Smooth muscle cell (in vitro differentiated cells): ENCODE measurements around the gene DLK1. TPM values are rescaled to one million over a fixed set of nuclear protein-coding genes. Genes with fewer than 3 reads are reported as not detected.

Experiments used
- DNase-seq: peaks from one replicate; lab custom pipeline; 2025; ENCODE audit not compliant: unreplicated experiment; lab: John Stamatoyannopoulos, UW
- H2AFZ ChIP-seq: fragments of 200-600 bp; sonication (generic); 2 replicates; pipeline ENCODE4 v1.6.0; 2016; ENCODE audit warnings: antibody characterized with exemption, low read depth, mild to moderate bottlenecking
- H3F3A ChIP-seq: fragments of 200-600 bp; sonication (generic); 2 replicates; pipeline ENCODE4 v1.6.0; 2017; ENCODE audit warnings: antibody characterized with exemption, low read depth
- H3K27ac ChIP-seq: fragments of 200-600 bp; sonication (generic); 2 replicates; pipeline ENCODE4 v1.5.1; 2016; ENCODE audit warnings: low read depth, mild to moderate bottlenecking
- H3K27me3 ChIP-seq: fragments of 200-600 bp; sonication (generic); 2 replicates; pipeline ENCODE4 v1.6.1; 2016; ENCODE audit warnings: low read depth, mild to moderate bottlenecking
- H3K36me3 ChIP-seq: fragments of 200-600 bp; sonication (generic); 2 replicates; pipeline ENCODE4 v1.5.1; 2016; ENCODE audit warnings: low read depth
- H3K4me1 ChIP-seq: fragments of 200-600 bp; sonication (generic); 2 replicates; pipeline ENCODE4 v1.5.1; 2016; ENCODE audit warnings: low read depth
- H3K4me2 ChIP-seq: fragments of 200-600 bp; sonication (generic); 2 replicates; pipeline ENCODE4 v1.6.0; 2016; ENCODE audit warnings: mild to moderate bottlenecking
- H3K4me3 ChIP-seq: fragments of 200-600 bp; sonication (generic); 2 replicates; pipeline ENCODE4 v1.5.1; 2016; ENCODE audit warnings: mild to moderate bottlenecking
- H3K79me2 ChIP-seq: fragments of 200-600 bp; sonication (generic); 2 replicates; pipeline ENCODE4 v1.6.0; 2016; ENCODE audit warnings: low read depth, mild to moderate bottlenecking
- H3K9ac ChIP-seq: fragments of 200-600 bp; sonication (generic); 2 replicates; pipeline ENCODE4 v1.6.0; 2016; ENCODE audit warnings: low read depth
- H3K9me3 ChIP-seq: fragments of 200-600 bp; sonication (generic); replicated peaks from 2 replicates; pipeline ENCODE4 v1.5.1; 2016; ENCODE audit warnings: low read depth
- H4K20me1 ChIP-seq: fragments of 200-600 bp; sonication (generic); 2 replicates; pipeline ENCODE4 v1.6.0; 2016; ENCODE audit warnings: low read depth
- CTCF ChIP-seq: fragments of 200-600 bp; sonication (generic); IDR thresholded peaks from 2 replicates; pipeline ENCODE4 v1.5.1; 2017; ENCODE audit warnings: borderline replicate concordance, mild to moderate bottlenecking, antibody characterized with exemption; ENCODE audit not compliant: insufficient read depth, poor library complexity, severe bottlenecking
- WGBS: methylation state at CpG from one replicate; pipeline ENCODE4 v1.1.7; 2016; ENCODE audit warnings: low lambda C conversion rate; 5-methylcytosine and 5-hydroxymethylcytosine counted together
- polyA plus RNA-seq: library from polyadenylated mRNA; unstranded; fragments of >200 nt; fragmentation: Nextera tagmentation; extraction: Ambion mirVana; gene quantifications from 2 replicates; pipeline ENCODE4 v1.2.1, GENCODE V29; 2016
- total RNA-seq: library from RNA; depleted of rRNA; stranded (reverse); fragments of >200 nt; gene quantifications from 2 replicates; pipeline ENCODE4 v1.2.3, GENCODE V29; 2014

DLK1 gene
- total and polyA plus RNA-seq, 2 experiments from 2014 or later = 3,515 to 15,731 TPM

DNA sequence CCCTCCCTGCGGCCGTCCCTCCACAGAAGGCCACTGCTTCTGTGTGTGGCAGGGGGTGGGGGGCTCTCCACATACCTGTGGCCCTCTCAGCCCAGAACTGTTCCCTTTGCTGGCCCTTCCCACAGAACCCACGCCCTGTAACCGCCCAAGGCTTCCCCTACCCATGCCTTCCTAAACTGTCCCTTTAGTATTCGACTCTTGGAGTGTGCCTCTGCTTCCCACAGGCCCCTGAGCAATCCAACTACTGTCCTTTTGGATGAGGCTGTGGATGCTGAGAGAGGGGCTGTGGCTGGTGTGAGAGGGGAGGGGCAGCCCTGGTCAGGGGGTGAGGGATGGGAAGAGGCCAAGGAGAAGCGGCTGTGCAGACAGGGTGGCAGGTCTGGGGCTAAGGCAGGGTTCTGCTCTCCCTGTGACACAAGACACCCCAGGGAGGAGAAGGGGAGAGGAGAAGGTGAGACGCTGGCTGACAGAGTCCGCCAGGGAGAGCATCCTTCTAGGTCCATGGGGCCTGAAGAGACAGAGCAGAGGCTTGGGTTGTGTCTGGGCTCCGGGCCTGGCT is 46.0 kb downstream of the DLK1 start:
- TF ChIP-seq CTCF = no peak
- DNase-seq = no peak

GRCh38 chr14:100773331-100774163 is 46.9 kb downstream of the DLK1 start:
- no peak for TF ChIP-seq CTCF
- Histone ChIP-seq H3K27ac (peak overlapping the region; percentile 96), H3K4me1 (peaks cover 15% of the 10 kb centered on the region), H3F3A (peaks cover 12% of the 10 kb centered on the region), H3K27me3 (no peaks in the 10 kb centered on the region), H4K20me1 (no peaks in the 10 kb centered on the region), H3K36me3 (no peaks in the 10 kb centered on the region), H3K9ac (no peak overlapping the region), H3K9me3 (no peaks in the 10 kb centered on the region), H3K4me2 (no peak overlapping the region), H3K79me2 (no peaks in the 10 kb centered on the region), H3K4me3 (no peak overlapping the region), H2AFZ (no peak overlapping the region)
- WGBS = 100% methylated on average over 12 of the region's 16 CpGs
- DNase-seq = no peak

More for the DNA sequence above, 46.0 kb downstream of the DLK1 start:
- H3K36me3 ChIP-seq = no peaks in the 10 kb centered on the region
- H3K79me2 ChIP-seq = no peaks in the 10 kb centered on the region
- H3K4me3 ChIP-seq = no peak overlapping the region
- no peaks in the 10 kb centered on the region for H3K27me3 ChIP-seq
- no peak overlapping the region for H2AFZ ChIP-seq
- H3K9me3 ChIP-seq = no peaks in the 10 kb centered on the region
- 95% methylated on average over 9 of the region's 9 CpGs for WGBS
- no peak overlapping the region for H3K9ac ChIP-seq
- H3K4me1 ChIP-seq = peaks cover 15% of the 10 kb centered on the region
- H3F3A ChIP-seq = peaks cover 12% of the 10 kb centered on the region
- peak overlapping the region; percentile 95 for H3K27ac ChIP-seq
- no peaks in the 10 kb centered on the region for H4K20me1 ChIP-seq
- no peak overlapping the region for H3K4me2 ChIP-seq

DNA sequence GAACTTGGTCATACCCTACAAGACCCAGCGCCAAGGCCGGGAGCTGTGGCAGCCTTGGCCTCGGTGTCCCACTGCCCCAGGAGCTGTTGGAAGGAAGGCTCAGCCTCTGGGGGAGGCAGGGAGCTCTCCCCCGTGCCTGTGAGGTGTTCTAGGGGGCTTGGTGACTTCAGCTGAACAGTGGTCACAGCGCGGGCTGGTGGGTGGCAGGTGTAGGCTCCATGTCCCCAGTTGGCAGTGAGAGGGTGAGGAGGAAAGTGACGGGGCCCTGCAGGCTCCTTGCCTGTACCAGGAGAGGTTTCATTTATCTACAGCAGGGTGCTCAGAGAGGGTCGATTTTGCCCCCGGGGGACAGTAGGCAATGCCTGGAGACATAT is 47.5 kb downstream of the DLK1 start:
- no peak for DNase-seq
- Histone ChIP-seq H2AFZ (no peak overlapping the region), H3K79me2 (no peaks in the 10 kb centered on the region), H3F3A (peaks cover 12% of the 10 kb centered on the region), H3K4me2 (no peak overlapping the region), H3K27me3 (no peaks in the 10 kb centered on the region), H3K9me3 (no peaks in the 10 kb centered on the region), H3K4me1 (peaks cover 15% of the 10 kb centered on the region), H3K27ac (peak overlapping the region; percentile 96), H3K4me3 (no peak overlapping the region), H3K9ac (no peak overlapping the region), H3K36me3 (no peaks in the 10 kb centered on the region), H4K20me1 (no peaks in the 10 kb centered on the region)
- no peak for TF ChIP-seq CTCF
- 94% methylated on average over 9 of the region's 9 CpGs for WGBS
